C1 segment of cervical spinal cord (tissue), 14 donors: ENCODE results near the gene MINAR1.

ENCODE experiments used
- DNase-seq, 14 donors: peaks; one replicate each; lab custom pipeline; 2025; lab: John Stamatoyannopoulos, UW

The MINAR1 gene

GRCh38 chr15:79463043-79463780 is 31.1 kb downstream of the MINAR1 start:
- DNase-seq: no peak

GRCh38 chr15:79463781-79464270 is 31.7 kb downstream of the MINAR1 start:
- DNase-seq: peak in 1 of 14 donors; percentile 54

- no peak for DNase-seq
Measured at GRCh38 chr15:79466488-79466887, 34.4 kb downstream of the MINAR1 start.

GRCh38 chr15:79467865-79468586 is 35.9 kb downstream of the MINAR1 start:
- no peak for DNase-seq

GRCh38 chr15:79472446-79472845 is 40.3 kb downstream of the MINAR1 start:
- DNase-seq: no peak

GRCh38 chr15:79474252-79474651 is 42.1 kb downstream of the MINAR1 start:
- DNase-seq: no peak

GRCh38 chr15:79475306-79475705 is 43.2 kb downstream of the MINAR1 start:
- no peak for DNase-seq

GRCh38 chr15:79478108-79478507 is 46.0 kb downstream of the MINAR1 start:
- no peak for DNase-seq

GRCh38 chr15:79479616-79480015 is 47.5 kb downstream of the MINAR1 start:
- DNase-seq: no peak

GRCh38 chr15:79481793-79482192 is 49.7 kb downstream of the MINAR1 start:
- DNase-seq: no peak
